Keratinocyte (primary cell): ENCODE results near the gene HOXA7.

ENCODE experiments used
- CTCF ChIP-seq, 3 experiments: IDR thresholded peaks in 1 of 3; conservative IDR thresholded peaks in 1 of 3; optimal IDR thresholded peaks in 1 of 3; 2 replicates in 2 of 3; 3 replicates in 1 of 3; pipeline versions ENCODE3 to v1.5.1; 2011; ENCODE audit warnings: low read length in 3 of 3, mild to moderate bottlenecking in 3 of 3, moderate library complexity in 2 of 3, control low read depth in 1 of 3, inconsistent platforms in 1 of 3; ENCODE audit not compliant: insufficient read depth in 2 of 3; ENCODE audit errors: extremely low read depth in 1 of 3
- EZH2 ChIP-seq: IDR thresholded peaks from one replicate; pipeline ENCODE4 v1.6.1; 2012; ENCODE audit warnings: inconsistent platforms, mild to moderate bottlenecking, low read length, moderate library complexity

- TF ChIP-seq CTCF (optimal IDR thresholded peaks at IDR 0.05 in 1 of 3, IDR thresholded peaks at IDR 0.05 in 1 of 3, conservative IDR thresholded peaks at IDR 0.05 in 1 of 3; ENCODE audit: extremely low read depth in 1 of 3, insufficient read depth in 2 of 3, low read length in 3 of 3) (no peak), EZH2 (no peak)
These were observed 33.4 kb downstream of the HOXA7 start for GRCh38 chr7:27123007-27123476.
